A673 (cell line): ENCODE results near the gene MFSD6. TPM values are rescaled to one million over a fixed set of nuclear protein-coding genes. Genes with fewer than 3 reads are reported as not detected.

Source experiments
- BruUV-seq: library from RNA; stranded (reverse); fragments of 400-500 nt; replicated peaks from 2 replicates; lab custom pipeline; 2021; lab: Mats Ljungman, UMichigan
- CTCF ChIA-PET: fragments of 300-600 bp; sonication (Branson Sonifier 250); formaldehyde crosslinking; loops from one replicate; lab custom pipeline; 2022; ENCODE audit warnings: antibody characterized with exemption; lab: Charles Lee
- POLR2A ChIA-PET: fragments of 300-600 bp; sonication (Branson Sonifier 250); formaldehyde crosslinking; loops from one replicate; lab custom pipeline; 2022; ENCODE audit warnings: antibody characterized with exemption; ENCODE audit not compliant: low non-redundant PET; lab: Charles Lee
- DNase-seq: peaks from one replicate; pipeline ENCODE4 v3.0.0-alpha.2; 2015; ENCODE audit warnings: low spot score
- H3K27ac ChIP-seq: fragments of 200-600 bp; sonication (generic); 2 replicates; pipeline ENCODE4 v1.5.1; 2016; ENCODE audit warnings: mixed run types, low read depth, mild to moderate bottlenecking, mixed read lengths, antibody characterized with exemption, low read length; ENCODE audit not compliant: poor library complexity, severe bottlenecking
- H3K27me3 ChIP-seq: fragments of 200-600 bp; sonication (generic); replicated peaks from 2 replicates; pipeline ENCODE4 v1.6.1; 2017; ENCODE audit warnings: mixed run types, low read depth, mild to moderate bottlenecking, mixed read lengths, antibody characterized with exemption, low read length; ENCODE audit not compliant: insufficient read depth, poor library complexity
- H3K36me3 ChIP-seq: fragments of 200-600 bp; sonication (generic); 2 replicates; pipeline ENCODE4 v1.6.1; 2016; ENCODE audit warnings: mixed run types, mild to moderate bottlenecking, mixed read lengths, antibody characterized with exemption, low read length; ENCODE audit not compliant: insufficient read depth, poor library complexity, severe bottlenecking
- H3K4me1 ChIP-seq: fragments of 200-600 bp; sonication (generic); 2 replicates; pipeline ENCODE4 v1.6.1; 2017; ENCODE audit warnings: mixed run types, mild to moderate bottlenecking, mixed read lengths, antibody characterized with exemption, low read length; ENCODE audit not compliant: insufficient read depth, poor library complexity, severe bottlenecking
- H3K4me3 ChIP-seq: fragments of 200-600 bp; sonication (generic); 2 replicates; pipeline ENCODE4 v1.5.1; 2016; ENCODE audit warnings: low read depth, mixed run types, mild to moderate bottlenecking, mixed read lengths, low read length; ENCODE audit not compliant: poor library complexity, severe bottlenecking
- H3K9me3 ChIP-seq: fragments of 200-600 bp; sonication (generic); 2 replicates; pipeline ENCODE4 v1.6.1; 2016; ENCODE audit warnings: mixed run types, low read depth, mild to moderate bottlenecking, mixed read lengths, antibody characterized with exemption, low read length; ENCODE audit not compliant: poor library complexity, severe bottlenecking
- CTCF ChIP-seq: fragments of 300-800, 200-600 bp; sonication (generic); conservative IDR thresholded peaks from 2 replicates; pipeline ENCODE4 v1.5.1; 2017; ENCODE audit warnings: low read depth, mild to moderate bottlenecking, antibody characterized with exemption, low read length, moderate library complexity, mixed read lengths
- EZH2 ChIP-seq: fragments of 200-600 bp; sonication (generic); IDR thresholded peaks from 2 replicates; pipeline ENCODE4 v1.6.1; 2017; ENCODE audit warnings: borderline replicate concordance, low read depth, mild to moderate bottlenecking, mixed read lengths, antibody characterized with exemption, low read length; ENCODE audit not compliant: poor library complexity, severe bottlenecking
- intact Hi-C: fragments of 100-400 bp; cut with micrococcal nuclease; formaldehyde crosslinking; loops from one replicate; pipeline ENCODE4 v1.10.0; 2022; ENCODE audit not compliant: unreplicated experiment
- total RNA-seq: library from RNA; stranded (reverse); gene quantifications from 2 replicates; pipeline ENCODE4 v1.2.3, GENCODE V29; 2021

Gene MFSD6
- total RNA-seq, 1 experiment from 2014 or later, result 8.4 TPM

- no peaks in the 10 kb centered on the region for H3K9me3 ChIP-seq
- no peak for DNase-seq
- BruUV-seq, result no TSS peak
- H3K27ac ChIP-seq, result no peak overlapping the region
- H3K36me3 ChIP-seq, result no peaks in the 10 kb centered on the region
- ChIA-PET POLR2A (no interaction called here), CTCF (no interaction called here)
- intact Hi-C loops, result loop anchor here (10.0 kb wide), 1 partner anchor 381 kb away; no protein-coding TSS in a partner anchor
- no peak overlapping the region for H3K4me3 ChIP-seq
- H3K4me1 ChIP-seq, result no peaks in the 10 kb centered on the region
- H3K27me3 ChIP-seq, result no peaks in the 10 kb centered on the region
- TF ChIP-seq CTCF (no peak), EZH2 (no peak)
Measured at GRCh38 chr2:190365499-190366204, 42.5 kb upstream of the MFSD6 start.

- Histone ChIP-seq H3K27ac (no peak overlapping the region), H3K4me1 (no peaks in the 10 kb centered on the region), H3K27me3 (no peaks in the 10 kb centered on the region), H3K4me3 (no peak overlapping the region), H3K36me3 (no peaks in the 10 kb centered on the region), H3K9me3 (no peaks in the 10 kb centered on the region)
- ChIA-PET CTCF (no interaction called here), POLR2A (no interaction called here)
- intact Hi-C loops, result loop anchor here (10.0 kb wide), 1 partner anchor 382 kb away; no protein-coding TSS in a partner anchor
- BruUV-seq, result no TSS peak
- no peak for TF ChIP-seq CTCF
- no peak for TF ChIP-seq EZH2
- no peak for DNase-seq
Measured at GRCh38 chr2:190366248-190366753, 41.9 kb upstream of the MFSD6 start.

- DNase-seq, result no peak
- Histone ChIP-seq H3K4me1 (no peaks in the 10 kb centered on the region), H3K27ac (no peak overlapping the region), H3K4me3 (no peak overlapping the region), H3K36me3 (no peaks in the 10 kb centered on the region), H3K9me3 (no peaks in the 10 kb centered on the region), H3K27me3 (no peaks in the 10 kb centered on the region)
- POLR2A ChIA-PET, result no interaction called here
- CTCF ChIA-PET, result no interaction called here
- no peak for TF ChIP-seq CTCF
- no peak for TF ChIP-seq EZH2
- intact Hi-C loops, result loop anchor here (10.0 kb wide), 1 partner anchor 382 kb away; no protein-coding TSS in a partner anchor
- BruUV-seq, result no TSS peak
Measured at GRCh38 chr2:190367091-190367490, 41.1 kb upstream of the MFSD6 start.
